HG02970 (cell line): ENCODE measurements around the gene GNAO1.
"Not testable (repeated sequence)": the region's sequence is repeated elsewhere in the genome, so short reads cannot be mapped to it uniquely, and the experiment has no call there.

Experiments used
- ATAC-seq: cut with Tn5 transposase; IDR thresholded peaks from one replicate; pipeline ENCODE4 v1.9.1; 2021; ENCODE audit warnings: mild to moderate bottlenecking, moderate library complexity, moderate number of reproducible peaks; ENCODE audit not compliant: unreplicated experiment, low FRiP score

Gene GNAO1

DNA sequence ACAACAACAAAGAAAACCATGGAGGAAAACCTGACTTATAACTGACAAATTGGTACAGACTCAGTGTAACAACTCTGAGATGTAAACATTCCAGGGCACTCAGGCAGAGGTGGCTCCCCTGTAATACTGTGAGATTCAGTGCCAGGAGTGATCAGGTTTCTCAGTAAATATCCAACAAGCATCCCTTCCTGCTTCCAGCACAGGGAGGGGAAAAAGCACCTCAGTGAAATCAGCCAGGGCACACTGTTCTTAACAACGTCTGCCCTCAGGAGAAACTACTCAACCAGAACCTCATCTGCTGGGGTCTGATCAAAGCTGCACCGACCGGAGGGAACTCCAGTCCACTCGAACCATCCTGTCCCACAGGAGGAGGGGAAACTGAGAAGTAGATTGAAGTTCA, 181.7 kb downstream of the GNAO1 start:
- ATAC-seq = no peak

DNA sequence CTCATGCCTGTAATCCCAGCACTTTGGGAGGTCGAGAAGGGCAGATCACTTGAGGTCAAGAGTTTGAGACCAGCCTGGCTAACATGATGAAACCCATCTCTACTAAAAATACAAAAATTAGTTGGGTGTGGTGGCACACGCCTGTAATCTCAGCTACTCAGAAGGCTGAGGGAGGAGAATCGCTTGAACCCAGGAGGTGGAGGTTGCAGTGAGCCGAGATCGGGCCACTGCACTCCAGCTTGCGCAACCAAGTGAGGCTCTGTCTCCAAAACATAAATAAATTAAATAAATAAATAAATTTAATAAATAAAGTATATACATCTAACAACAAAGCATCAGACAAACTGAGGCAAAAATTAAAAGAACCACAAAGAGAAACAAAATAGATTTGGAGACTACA, 184.5 kb downstream of the GNAO1 start:
- not testable (repeated sequence) for ATAC-seq

DNA sequence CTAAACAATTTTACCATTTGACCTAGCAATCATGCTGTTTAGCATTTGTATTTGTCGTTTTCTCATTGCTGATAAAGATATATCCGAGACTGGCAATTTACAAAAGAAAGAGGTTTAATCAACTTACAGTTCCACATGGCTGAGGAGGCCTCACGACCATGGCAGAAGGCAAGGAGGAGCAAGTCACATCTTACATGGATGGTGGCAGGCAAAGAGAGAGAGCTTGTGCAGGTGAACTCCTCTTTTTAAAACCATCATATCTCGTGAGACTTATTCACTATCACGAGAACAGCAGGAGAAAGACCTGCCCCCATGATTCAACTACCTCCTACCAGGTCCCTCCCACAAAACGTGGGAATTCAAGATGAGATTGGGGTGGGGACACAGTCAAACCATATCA, 187.8 kb downstream of the GNAO1 start:
- not testable (repeated sequence) for ATAC-seq

DNA sequence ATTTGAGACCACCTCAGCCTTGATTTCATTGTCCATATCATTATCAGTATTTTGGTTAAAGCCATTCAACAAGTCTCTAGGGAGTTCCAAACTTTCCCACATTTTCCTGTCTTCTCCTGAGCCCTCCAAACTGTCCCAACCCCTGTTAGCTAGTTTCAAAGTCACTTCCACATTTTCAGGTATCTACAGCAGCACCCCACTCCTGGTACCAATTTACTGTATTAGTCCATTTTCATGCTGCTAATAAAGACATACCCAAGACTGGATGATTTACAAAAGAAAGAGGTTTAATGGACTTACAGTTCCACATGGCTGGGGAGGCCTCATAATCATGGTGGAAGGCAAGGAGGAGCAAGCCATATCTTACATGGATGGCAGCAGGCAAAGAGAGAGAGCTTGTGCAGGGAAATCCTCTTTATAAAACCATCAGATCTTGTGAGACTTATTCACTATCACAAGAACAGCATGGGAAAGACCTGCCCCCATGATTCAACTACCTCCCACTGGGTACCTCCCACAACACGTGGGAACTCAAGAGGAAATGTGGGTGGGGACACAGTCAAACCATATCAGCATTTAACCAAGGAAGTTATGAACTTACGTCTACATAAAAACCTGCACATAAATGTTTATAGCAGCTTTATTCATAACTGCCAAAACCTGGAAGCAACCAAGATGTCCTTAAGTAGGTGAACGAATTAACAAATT, 189.6 kb downstream of the GNAO1 start:
- not testable (repeated sequence) for ATAC-seq

DNA sequence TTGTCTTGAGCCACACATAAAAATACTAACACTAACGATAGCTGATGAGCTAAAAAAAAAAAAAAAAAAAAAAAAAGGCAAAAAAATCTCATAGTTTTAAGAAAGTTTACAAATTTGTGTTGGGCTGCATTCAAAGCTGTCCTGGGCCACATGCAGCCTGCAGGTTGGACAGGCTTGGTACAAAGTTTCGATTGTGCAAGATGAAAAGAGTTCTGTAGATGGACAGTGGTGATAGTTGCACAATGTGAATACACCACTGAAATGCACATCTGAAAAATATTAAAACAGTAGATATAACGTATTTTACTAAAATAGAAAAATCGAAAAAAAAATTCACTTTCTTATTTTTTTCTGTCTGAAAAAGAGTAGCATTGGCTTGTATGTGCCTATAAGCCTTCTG, 191.2 kb downstream of the GNAO1 start:
- ATAC-seq = no peak

DNA sequence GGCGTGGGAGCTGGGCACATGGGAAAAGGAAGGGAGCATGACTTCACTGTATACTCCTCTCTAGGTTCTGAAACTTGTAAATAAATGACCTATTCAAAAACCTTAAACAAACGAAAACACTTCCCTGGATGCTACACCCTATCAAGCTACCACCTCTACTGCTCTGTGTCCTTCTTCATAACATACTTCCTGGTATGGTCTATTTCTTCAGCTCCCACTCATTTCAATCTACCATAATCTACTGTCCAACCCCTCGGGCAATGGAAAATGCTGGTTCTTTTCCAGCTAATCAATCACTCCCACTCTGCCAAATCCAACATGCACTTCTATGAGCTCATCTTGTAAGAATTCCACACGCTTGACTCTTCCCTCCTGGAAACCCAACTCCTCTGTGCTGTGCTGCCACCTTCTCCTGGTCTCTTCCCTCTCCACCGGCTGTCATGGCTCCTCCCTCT, 191.6 kb downstream of the GNAO1 start:
- ATAC-seq = no peak

DNA sequence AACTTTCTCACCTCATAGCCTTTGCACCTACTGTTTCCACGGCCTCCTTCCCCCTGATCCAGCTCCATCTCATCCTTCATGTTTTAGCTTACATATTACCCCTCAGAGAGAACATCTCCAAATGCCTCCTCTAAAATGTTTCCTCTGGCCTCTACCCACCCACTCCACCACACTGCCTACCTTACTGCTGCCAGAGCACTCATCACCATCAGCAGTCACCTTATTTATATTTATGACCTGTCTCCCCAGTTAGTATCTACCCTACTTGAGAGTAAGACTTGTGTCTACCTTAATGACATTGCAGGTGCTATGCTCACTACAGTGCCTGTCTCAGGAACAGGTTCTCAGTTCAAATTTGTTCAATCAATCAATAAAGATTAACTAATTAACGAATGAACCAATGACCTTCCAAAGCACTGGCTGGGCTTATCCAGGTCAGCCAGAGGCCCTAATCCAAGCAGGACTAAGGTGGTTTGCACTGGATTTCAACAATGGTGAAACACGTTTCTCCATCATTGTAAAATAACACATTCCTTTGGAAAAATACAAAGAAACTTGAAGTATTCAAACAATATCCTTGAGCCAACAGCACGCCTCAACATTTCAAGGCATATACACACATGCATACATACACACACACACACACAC, 192.9 kb downstream of the GNAO1 start:
- no peak for ATAC-seq

DNA sequence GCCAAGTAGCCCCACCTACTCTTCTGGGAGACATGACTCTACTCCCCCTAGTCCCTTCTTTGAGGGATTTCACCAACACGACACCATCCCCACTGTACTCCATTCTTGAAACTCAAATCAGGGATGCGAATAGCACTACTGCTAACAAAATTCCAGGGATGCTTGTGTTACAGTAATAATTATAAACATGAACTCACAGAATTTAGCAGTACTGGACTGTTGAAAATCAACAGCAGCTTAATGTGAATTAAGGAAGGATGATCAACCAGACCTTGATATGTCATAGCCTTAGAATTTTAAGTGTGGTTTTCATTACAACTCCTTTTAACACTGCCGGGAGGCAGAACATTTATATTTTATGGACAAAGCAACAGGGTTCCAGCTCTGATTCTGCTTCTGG, 196.1 kb downstream of the GNAO1 start:
- no peak for ATAC-seq

DNA sequence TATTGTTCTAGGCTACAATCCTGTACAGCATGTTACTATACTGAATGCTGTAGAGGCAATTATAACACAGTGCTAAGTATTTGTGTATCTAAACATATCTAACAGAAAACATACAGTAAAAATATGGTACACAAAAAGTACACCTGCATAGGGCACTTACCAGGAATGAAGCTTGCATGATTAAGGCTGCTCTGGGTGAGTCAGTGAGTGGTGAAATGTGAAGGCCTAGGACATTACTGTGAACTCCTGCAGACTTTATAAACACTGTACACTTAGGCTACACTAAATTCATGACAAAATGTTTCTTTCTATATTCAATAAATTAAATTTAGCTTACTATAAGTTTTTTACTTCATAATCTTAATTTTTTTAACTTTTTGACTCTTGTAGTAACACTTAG, 196.9 kb downstream of the GNAO1 start:
- ATAC-seq = no peak

DNA sequence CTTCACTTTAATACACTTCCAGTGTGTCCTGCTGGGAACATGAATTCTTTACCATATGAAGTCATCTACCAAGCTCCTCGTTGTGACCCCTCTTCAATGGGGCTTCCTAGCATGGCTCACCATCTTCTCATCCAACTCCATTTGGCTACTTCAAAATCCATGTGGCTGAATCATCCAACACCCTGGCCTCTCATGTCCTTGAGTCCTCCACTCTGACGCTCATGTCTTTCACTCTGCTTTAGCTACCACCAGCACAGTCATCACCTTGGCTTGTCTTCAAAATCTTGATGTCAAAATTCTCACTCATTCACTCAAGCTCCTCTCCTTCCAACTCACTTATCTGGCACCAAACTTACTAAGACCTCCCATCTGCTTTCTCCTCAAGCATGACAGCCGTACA, 198.3 kb downstream of the GNAO1 start:
- no peak for ATAC-seq

DNA sequence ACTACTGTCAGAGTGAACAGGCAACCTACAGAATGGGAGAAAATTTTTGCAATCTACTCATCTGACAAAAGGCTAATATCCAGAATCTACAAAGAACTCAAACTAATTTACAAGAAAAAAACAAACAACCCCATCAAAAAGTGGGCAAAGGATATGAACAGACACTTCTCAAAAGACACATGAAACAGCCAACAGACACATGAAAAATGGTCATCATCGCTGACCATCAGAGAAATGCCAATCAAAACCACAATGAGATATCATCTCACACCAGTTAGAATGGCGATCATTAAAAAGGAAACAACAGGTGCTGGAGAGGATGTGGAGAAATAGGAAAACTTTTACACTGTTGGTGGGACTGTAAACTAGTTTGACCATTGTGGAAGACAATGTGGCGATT, 205.4 kb downstream of the GNAO1 start:
- ATAC-seq = not testable (repeated sequence)

DNA sequence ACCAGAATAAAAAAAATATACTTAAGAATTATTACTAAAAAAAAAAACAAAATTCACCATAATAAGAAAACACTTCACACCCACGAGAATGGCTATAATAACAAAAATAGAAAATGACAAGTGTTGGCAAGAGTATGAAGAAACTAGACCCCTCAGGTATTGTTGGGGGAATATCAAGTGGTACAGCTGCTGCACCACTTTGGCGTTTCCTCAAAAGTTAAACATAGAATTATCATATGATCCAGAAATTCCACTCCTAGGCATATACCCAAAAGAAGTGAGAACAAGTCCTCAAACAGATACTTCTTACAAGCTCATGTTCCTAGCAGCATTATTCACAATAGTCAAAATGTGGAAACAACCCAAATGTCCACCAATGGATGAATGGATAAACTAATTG, 207.8 kb downstream of the GNAO1 start:
- ATAC-seq = no peak

DNA sequence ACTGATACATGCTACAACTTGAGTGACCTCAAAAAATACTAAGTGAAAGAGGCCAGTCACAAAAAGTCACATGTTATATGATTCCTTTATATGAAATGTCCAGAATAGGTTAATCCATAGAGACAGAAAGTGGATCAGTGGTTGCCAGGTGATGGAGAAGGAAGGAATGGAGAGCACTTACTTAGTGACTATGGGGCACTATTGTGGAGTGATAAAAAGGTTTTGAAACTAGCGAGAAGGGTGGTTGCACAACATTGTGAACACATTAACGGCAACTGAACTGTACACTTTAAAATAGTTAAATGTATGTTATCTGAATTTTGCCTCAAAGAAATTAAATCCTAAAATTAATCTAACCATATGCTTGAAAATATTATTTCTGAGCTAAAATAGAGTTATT, 208.2 kb downstream of the GNAO1 start:
- no peak for ATAC-seq

DNA sequence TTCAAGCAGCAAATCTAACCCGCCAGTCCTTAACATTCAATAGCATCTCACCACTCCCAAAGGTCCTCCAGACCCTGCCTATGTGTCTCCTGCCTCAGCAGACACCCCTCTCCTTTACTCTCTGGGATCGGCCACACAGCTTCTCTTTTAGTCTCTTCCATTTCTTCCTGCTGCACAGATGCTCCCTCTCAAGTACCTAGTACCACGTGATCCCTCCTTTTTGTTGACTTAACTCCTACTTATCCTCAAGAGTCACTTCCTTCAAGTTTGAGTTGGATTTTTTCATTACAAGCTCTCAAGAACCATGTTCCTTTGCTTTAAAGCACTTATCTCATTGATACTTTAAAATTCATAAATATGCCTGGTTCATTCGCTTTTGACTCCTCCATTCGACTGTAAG, 209.2 kb downstream of the GNAO1 start:
- no peak for ATAC-seq

DNA sequence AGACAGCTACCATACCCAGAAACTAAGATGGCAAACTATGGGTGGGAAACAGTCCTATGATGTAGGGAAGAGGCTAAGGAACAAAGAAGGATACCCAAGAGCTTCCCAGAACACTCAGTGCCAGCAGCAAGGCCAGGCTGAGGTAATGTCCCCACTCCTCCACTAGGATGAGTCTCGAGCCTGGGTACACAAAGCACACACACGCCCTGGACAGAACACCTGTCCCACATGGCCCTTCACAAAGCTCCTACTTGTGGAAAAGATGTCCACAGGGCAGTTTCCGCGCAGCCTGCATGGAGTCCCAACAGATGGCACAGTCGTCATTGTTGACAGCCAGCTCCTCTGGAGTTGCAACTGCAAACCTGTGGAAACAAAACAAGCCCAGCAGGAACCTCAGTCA, 210.2 kb downstream of the GNAO1 start:
- ATAC-seq = no peak

DNA sequence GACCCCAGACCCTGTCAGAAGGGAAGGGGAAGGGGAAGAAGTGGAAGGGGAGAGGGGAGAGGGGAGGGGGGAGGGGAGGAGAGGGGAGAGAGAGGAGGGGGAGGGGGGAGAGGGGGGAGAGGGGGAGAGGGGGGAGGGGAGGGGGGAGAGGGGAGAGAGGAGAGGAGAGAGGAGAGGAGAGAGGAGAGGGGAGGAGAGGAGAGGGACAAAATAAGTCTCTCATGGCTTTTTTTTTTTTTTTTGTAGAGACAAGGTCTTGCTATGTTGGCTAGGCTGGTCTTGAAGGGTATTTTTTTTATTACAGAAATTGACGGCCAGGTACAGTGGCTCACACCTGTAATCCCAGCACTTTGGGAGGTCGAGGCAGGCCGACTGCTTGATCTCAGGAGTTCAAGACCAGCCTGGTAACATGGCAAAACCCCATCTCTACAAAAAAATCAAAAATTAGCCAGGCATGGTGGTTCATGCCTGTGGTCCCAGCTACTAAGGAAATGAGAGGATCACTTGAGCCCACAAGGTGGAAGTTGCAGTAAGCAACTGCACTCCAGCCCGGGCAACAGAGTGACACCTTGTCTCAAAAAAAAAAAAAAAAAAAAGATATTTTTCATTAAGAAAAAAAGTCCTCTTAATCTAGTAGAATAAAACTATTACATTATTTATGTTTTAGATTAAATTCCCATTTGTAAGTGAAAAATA, 214.8 kb downstream of the GNAO1 start:
- ATAC-seq = no peak
